DOHH2 (cell line): ENCODE measurements around the gene TP53BP2.

ENCODE experiments used
- EZH2phosphoT487 ChIP-seq: fragments of 200-600 bp; sonication (generic); IDR thresholded peaks from 2 replicates; pipeline ENCODE4 v1.6.1; 2017; ENCODE audit warnings: borderline replicate concordance, mild to moderate bottlenecking, antibody characterized with exemption, low read length, moderate library complexity, mixed read lengths
- TF ChIP-seq, protein P1 (sequence below): fragments of 200-600 bp; sonication (generic); IDR thresholded peaks from one replicate; pipeline ENCODE4 v1.5.1; 2014; ENCODE audit warnings: antibody characterized with exemption, mild to moderate bottlenecking, low read depth, low read length; ENCODE audit not compliant: poor library complexity, severe bottlenecking

DNA sequence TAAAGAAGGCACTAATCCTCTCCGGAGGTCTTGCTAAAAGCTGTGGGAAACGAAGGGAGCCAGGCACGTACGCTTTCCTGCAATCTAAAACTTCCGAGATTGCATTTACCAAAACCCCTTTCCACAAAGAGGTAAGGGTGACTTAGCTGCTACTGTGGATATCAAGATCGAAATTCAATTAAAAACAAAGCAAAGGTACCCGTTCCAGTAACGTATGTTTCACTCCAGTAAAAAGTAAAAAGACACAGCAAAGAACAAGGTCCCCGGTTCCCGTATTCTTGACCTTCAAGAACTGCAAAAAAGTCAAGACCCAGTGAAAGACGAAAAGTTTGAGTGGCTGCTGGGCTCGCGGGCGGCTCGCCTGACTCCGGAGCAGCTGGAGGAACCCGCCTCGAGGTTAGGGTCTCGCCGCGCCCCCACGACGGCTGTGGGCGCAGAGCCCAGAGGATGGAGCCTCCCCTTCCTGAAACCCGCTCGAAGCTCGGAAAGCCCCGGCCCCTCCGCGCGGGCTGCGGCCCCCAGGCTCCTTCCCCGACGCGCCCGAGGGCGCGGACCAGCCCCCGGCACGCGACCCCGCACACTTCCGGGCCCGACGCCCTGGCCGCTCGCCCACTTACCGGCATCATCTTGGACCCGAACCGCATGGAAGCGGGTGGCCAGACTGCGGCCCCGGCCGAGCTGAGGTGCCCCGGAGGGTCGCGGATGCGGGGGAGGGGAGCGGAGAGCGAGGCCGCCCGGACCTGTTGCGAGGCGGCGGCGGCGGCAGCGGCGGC is 524 bp downstream of the TP53BP2 start:
- TF ChIP-seq, protein P1, sequence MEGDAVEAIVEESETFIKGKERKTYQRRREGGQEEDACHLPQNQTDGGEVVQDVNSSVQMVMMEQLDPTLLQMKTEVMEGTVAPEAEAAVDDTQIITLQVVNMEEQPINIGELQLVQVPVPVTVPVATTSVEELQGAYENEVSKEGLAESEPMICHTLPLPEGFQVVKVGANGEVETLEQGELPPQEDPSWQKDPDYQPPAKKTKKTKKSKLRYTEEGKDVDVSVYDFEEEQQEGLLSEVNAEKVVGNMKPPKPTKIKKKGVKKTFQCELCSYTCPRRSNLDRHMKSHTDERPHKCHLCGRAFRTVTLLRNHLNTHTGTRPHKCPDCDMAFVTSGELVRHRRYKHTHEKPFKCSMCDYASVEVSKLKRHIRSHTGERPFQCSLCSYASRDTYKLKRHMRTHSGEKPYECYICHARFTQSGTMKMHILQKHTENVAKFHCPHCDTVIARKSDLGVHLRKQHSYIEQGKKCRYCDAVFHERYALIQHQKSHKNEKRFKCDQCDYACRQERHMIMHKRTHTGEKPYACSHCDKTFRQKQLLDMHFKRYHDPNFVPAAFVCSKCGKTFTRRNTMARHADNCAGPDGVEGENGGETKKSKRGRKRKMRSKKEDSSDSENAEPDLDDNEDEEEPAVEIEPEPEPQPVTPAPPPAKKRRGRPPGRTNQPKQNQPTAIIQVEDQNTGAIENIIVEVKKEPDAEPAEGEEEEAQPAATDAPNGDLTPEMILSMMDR, result no peak
- TF ChIP-seq EZH2phosphoT487, result no peak
